Mucosa of descending colon (tissue), 3 donors: ENCODE results near the gene BMPR2. TPM values are rescaled to one million over a fixed set of nuclear protein-coding genes. Genes with fewer than 3 reads are reported as not detected.
A peak's percentile ranks its signal among the peaks of the same experiment; 100 is the strongest.

Experiments
- ATAC-seq: fragments of 200-7000 bp; cut with Tn5 transposase; one replicate; pipeline ENCODE4 v1.9.1; 2020; ENCODE audit warnings: mild to moderate bottlenecking, moderate library complexity
- DNase-seq, 3 donors: peaks; one replicate each; pipeline ENCODE4 v3.0.0-alpha.2; 2020
- H3K36me3 ChIP-seq: fragments of 200-600 bp; one replicate; pipeline ENCODE4 v1.8.0; 2021; ENCODE audit warnings: low read depth, mild to moderate bottlenecking
- H3K4me1 ChIP-seq: fragments of 200-600 bp; one replicate; pipeline ENCODE4 v1.8.0; 2021; ENCODE audit warnings: low read depth, mild to moderate bottlenecking
- H3K4me3 ChIP-seq: fragments of 200-600 bp; one replicate; pipeline ENCODE4 v1.8.0; 2021; ENCODE audit warnings: mild to moderate bottlenecking
- H3K9me3 ChIP-seq: fragments of 200-600 bp; one replicate; pipeline ENCODE4 v1.8.0; 2021; ENCODE audit warnings: mild to moderate bottlenecking
- intact Hi-C, 2 donors: fragments of 100-400 bp; cut with DNase I in 1 of 2; cut with micrococcal nuclease in 1 of 2; formaldehyde crosslinking; loops; one replicate each; pipeline versions ENCODE4 v1.11.0 to v1.11.1; 2022; cut with DNase I, micrococcal nuclease
- total RNA-seq, 3 donors: library from RNA; stranded (reverse); fragmentation: NEBNext Ultra II Directional in 2 of 3; extraction: Animal tissue kit (Norgen Biotek cat#: 25700) in 2 of 3; gene quantifications; one replicate each; pipeline versions ENCODE4 v1.2.1 to v1.2.4, GENCODE V29; 2021 to 2023
- TF ChIP-seq, protein P1 (sequence below): fragments of 200-600 bp; IDR thresholded peaks from one replicate; pipeline ENCODE4 v1.8.0; 2022; ENCODE audit warnings: antibody characterized with exemption, mild to moderate bottlenecking
- donor health status: DM: no; HTN: no; CAD: no; lungs with moderate emphysema.
- donor health status: DM: no; HTN: no; CAD: no.
- donor health status: DM: no; HTN: yes; CAD: no.

Gene BMPR2
- total RNA-seq, 3 donors from 2014 or later: 33.9 to 54.5 (median 38.7) TPM

GRCh38 chr2:202588647-202589581 is 212.8 kb downstream of the BMPR2 start:
- H3K36me3 ChIP-seq: no peaks in the 10 kb centered on the region

GRCh38 chr2:202589582-202589949 is 213.4 kb downstream of the BMPR2 start:
- ATAC-seq: no peak
- Histone ChIP-seq H3K4me1 (peaks cover 5% of the 10 kb centered on the region), H3K9me3 (no peaks in the 10 kb centered on the region), H3K4me3 (no peak overlapping the region), H3K36me3 (no peaks in the 10 kb centered on the region)
- DNase-seq: no peak
- intact Hi-C loops: no loop called here
- TF ChIP-seq, protein P1, sequence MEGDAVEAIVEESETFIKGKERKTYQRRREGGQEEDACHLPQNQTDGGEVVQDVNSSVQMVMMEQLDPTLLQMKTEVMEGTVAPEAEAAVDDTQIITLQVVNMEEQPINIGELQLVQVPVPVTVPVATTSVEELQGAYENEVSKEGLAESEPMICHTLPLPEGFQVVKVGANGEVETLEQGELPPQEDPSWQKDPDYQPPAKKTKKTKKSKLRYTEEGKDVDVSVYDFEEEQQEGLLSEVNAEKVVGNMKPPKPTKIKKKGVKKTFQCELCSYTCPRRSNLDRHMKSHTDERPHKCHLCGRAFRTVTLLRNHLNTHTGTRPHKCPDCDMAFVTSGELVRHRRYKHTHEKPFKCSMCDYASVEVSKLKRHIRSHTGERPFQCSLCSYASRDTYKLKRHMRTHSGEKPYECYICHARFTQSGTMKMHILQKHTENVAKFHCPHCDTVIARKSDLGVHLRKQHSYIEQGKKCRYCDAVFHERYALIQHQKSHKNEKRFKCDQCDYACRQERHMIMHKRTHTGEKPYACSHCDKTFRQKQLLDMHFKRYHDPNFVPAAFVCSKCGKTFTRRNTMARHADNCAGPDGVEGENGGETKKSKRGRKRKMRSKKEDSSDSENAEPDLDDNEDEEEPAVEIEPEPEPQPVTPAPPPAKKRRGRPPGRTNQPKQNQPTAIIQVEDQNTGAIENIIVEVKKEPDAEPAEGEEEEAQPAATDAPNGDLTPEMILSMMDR: no peak

More at GRCh38 chr2:202588647-202589581, 212.8 kb downstream of the BMPR2 start:
- H3K4me1 ChIP-seq: peaks cover 5% of the 10 kb centered on the region
- no peaks in the 10 kb centered on the region for H3K9me3 ChIP-seq
- intact Hi-C loops: no loop called here
- H3K4me3 ChIP-seq: no peak overlapping the region
- ATAC-seq (peak; percentile 95), DNase-seq (peak; percentile 57 to 78 (median 68))
- TF ChIP-seq, protein P1: peak; percentile 82

GRCh38 chr2:202592566-202592965 is 216.4 kb downstream of the BMPR2 start:
- Histone ChIP-seq H3K4me3 (no peak overlapping the region), H3K4me1 (peaks cover 5% of the 10 kb centered on the region), H3K36me3 (no peaks in the 10 kb centered on the region), H3K9me3 (no peaks in the 10 kb centered on the region)
- intact Hi-C loops: no loop called here
- TF ChIP-seq, protein P1: no peak
- ATAC-seq (no peak), DNase-seq (no peak)

DNA sequence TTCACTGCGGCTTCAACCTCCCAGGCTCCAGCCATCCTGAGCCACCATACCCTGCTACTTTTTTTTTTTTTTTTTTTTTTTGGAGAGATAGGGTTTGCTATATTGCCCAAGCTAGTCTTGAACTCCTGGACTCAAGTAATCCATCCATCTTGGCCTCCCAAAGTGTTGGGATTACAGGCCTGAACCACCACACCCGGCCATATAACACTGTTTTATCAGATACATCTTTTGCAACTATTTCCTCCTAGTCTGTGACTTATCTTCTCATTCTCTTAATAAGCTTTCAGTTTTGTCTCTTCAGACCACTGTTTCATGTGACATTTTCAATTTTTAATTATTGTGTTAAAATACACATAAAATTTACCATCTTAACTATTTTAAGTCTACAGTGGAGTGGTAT is 223.0 kb downstream of the BMPR2 start:
- no peak for DNase-seq

DNA sequence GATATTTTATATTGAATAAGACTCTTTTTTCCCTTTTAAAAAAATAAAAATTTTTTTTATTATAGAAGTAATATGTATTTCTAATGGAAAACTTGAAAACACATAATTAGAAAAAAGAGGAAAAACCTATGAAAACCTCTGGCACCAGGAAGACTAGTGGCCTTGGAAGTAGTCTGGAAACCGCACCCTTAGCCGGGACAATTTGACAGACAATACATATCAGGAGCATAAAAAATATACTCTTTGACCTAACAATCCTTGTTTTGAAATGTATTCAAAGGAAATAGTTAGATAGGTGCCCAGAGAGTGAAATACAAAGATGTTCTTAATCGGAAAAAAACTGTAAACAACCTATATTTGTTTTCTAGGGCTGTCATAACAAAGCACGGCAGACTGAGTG is 223.8 kb downstream of the BMPR2 start:
- DNase-seq: peak in 1 of 3 donors; percentile 31
- intact Hi-C loops: no loop called here
- H3K4me3 ChIP-seq: no peak overlapping the region
- no peaks in the 10 kb centered on the region for H3K36me3 ChIP-seq
- TF ChIP-seq, protein P1: no peak
- H3K9me3 ChIP-seq: no peaks in the 10 kb centered on the region
- peak; percentile 52 for ATAC-seq
- H3K4me1 ChIP-seq: no peaks in the 10 kb centered on the region

More for the DNA sequence above, 223.0 kb downstream of the BMPR2 start:
- TF ChIP-seq, protein P1: no peak
- Histone ChIP-seq H3K9me3 (no peaks in the 10 kb centered on the region), H3K4me1 (no peaks in the 10 kb centered on the region), H3K4me3 (no peak overlapping the region), H3K36me3 (no peaks in the 10 kb centered on the region)
- peak; percentile 51 for ATAC-seq
- intact Hi-C loops: no loop called here
